ENCODE measurements around the gene EDAR.

DNA sequence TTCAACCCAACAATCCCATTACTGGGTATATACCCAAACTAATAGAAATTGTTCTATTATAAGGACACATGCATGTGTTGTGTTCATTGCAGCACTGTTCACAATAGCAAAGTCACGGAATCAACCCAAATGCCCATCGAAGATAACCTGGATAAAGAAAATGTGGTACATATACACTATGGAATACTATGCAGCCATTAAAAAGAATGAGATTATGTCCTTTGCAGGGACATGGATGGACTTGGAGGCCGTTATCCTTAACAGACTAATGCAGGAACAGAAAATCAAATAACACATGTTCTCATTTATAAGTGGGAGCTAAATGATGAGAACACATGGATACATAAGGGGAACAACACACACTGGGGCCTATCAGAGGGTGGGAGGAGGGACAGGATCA lies 136.6 kb downstream of the EDAR start:
- TF ChIP-seq, protein P1, sequence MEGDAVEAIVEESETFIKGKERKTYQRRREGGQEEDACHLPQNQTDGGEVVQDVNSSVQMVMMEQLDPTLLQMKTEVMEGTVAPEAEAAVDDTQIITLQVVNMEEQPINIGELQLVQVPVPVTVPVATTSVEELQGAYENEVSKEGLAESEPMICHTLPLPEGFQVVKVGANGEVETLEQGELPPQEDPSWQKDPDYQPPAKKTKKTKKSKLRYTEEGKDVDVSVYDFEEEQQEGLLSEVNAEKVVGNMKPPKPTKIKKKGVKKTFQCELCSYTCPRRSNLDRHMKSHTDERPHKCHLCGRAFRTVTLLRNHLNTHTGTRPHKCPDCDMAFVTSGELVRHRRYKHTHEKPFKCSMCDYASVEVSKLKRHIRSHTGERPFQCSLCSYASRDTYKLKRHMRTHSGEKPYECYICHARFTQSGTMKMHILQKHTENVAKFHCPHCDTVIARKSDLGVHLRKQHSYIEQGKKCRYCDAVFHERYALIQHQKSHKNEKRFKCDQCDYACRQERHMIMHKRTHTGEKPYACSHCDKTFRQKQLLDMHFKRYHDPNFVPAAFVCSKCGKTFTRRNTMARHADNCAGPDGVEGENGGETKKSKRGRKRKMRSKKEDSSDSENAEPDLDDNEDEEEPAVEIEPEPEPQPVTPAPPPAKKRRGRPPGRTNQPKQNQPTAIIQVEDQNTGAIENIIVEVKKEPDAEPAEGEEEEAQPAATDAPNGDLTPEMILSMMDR (IDR thresholded peaks at IDR 0.05), result no peak
- no peak for TF ChIP-seq POLR2A (IDR thresholded peaks at IDR 0.05)
